Endothelial cell of umbilical vein (primary cell): ENCODE measurements around the gene JARID2.

Source experiments
- CTCF ChIP-seq, 2 donors: IDR thresholded peaks; 1 replicate in 1 of 2; 2 replicates in 1 of 2; pipeline ENCODE4 v1.5.1; 2011; ENCODE audit warnings: low read length in 2 of 2, mild to moderate bottlenecking in 2 of 2, moderate library complexity in 2 of 2, control low read depth in 1 of 2, inconsistent platforms in 1 of 2, low read depth in 1 of 2; ENCODE audit not compliant: insufficient read depth in 1 of 2; ENCODE audit errors: extremely low read depth in 1 of 2
- EZH2 ChIP-seq: IDR thresholded peaks from 2 replicates; pipeline ENCODE4 v1.6.1; 2012; ENCODE audit warnings: borderline replicate concordance, low read depth, mild to moderate bottlenecking, moderate library complexity, low read length, inconsistent platforms; ENCODE audit not compliant: severe bottlenecking
- JUN ChIP-seq: IDR thresholded peaks from 2 replicates; pipeline ENCODE4 v1.6.1; 2011; ENCODE audit warnings: borderline replicate concordance, low read depth; ENCODE audit not compliant: insufficient read length, insufficient read depth
- POLR2A ChIP-seq: IDR thresholded peaks from 2 replicates; pipeline ENCODE4 v1.6.1; 2012; ENCODE audit warnings: low read depth, mild to moderate bottlenecking, control low read depth, low read length
- POLR2AphosphoS5 ChIP-seq: IDR thresholded peaks from 2 replicates; pipeline ENCODE4 v1.6.1; 2012; ENCODE audit warnings: low read depth, mild to moderate bottlenecking, control low read depth, low read length, moderate library complexity; ENCODE audit not compliant: insufficient read depth

DNA sequence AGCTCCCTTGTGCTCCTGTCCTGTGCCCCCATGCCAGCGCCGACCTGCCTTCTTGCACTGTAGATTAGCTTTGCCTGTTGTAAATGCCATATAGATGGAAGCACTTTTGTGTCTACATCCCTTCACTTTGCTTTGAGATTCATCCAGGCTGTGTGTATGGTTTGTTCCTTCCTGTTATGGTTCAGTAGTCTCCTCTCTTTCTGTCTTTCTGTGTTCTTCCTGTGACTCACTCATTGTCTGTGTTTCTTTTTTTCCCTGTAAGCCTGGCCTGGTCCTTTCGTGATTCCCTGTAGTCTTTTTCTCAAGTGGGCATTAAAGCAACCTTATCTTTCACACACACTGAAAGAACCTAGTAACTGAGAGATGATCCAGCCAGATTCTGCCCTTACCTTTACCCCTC lies 66.6 kb downstream of the JARID2 start:
- no peak for TF ChIP-seq CTCF (IDR thresholded peaks at IDR 0.05; ENCODE audit: extremely low read depth in 1 of 2, insufficient read depth in 1 of 2, low read depth in 1 of 2, low read length in 2 of 2)
- TF ChIP-seq POLR2A, result no peak
- no peak for TF ChIP-seq POLR2AphosphoS5
- TF ChIP-seq JUN, result peak; percentile 54
- no peak for TF ChIP-seq EZH2
